SU-DHL-6 (cell line): ENCODE data around the gene SANBR.
A peak's percentile ranks its signal among the peaks of the same experiment; 100 is the strongest.

Experiments used
- H2AFZ ChIP-seq: fragments of 200-600 bp; sonication (generic); 2 replicates; pipeline ENCODE4 v1.6.1; 2014; ENCODE audit warnings: low read depth, mild to moderate bottlenecking, moderate library complexity, mixed read lengths, antibody characterized with exemption, low read length; ENCODE audit not compliant: severe bottlenecking
- H3F3A ChIP-seq: fragments of 200-600 bp; shearing (Covaris generic); 2 replicates; pipeline ENCODE4 v1.6.0; 2016; ENCODE audit warnings: antibody characterized with exemption, mild to moderate bottlenecking; ENCODE audit not compliant: insufficient read depth
- H3K27ac ChIP-seq: fragments of 200-600 bp; sonication (generic); 2 replicates; pipeline ENCODE4 v1.5.1; 2016; ENCODE audit warnings: low read depth, mild to moderate bottlenecking, low read length, moderate library complexity, mixed read lengths
- H3K27me3 ChIP-seq: fragments of 200-600 bp; sonication (generic), shearing (Covaris generic); 2 replicates; pipeline ENCODE4 v1.6.0; 2014; ENCODE audit warnings: mild to moderate bottlenecking, low read length
- H3K36me3 ChIP-seq: fragments of 200-600 bp; sonication (generic); 2 replicates; pipeline ENCODE4 v1.6.1; 2014; ENCODE audit warnings: mild to moderate bottlenecking, low read length, mixed read lengths
- H3K4me2 ChIP-seq: fragments of 300-600, 200-600 bp; shearing (Covaris generic), sonication (generic); 2 replicates; pipeline ENCODE4 v1.6.0; 2014; ENCODE audit warnings: low read length, low read depth, mild to moderate bottlenecking; ENCODE audit not compliant: poor library complexity, severe bottlenecking
- H3K4me3 ChIP-seq: fragments of 200-600 bp; sonication (generic); 2 replicates; pipeline ENCODE4 v1.5.1; 2014; ENCODE audit warnings: antibody characterized with exemption, low read length, mild to moderate bottlenecking, mixed read lengths; ENCODE audit not compliant: insufficient read depth, poor library complexity, severe bottlenecking
- H3K79me2 ChIP-seq: fragments of 200-600 bp; sonication (generic); 2 replicates; pipeline ENCODE4 v1.6.1; 2014; ENCODE audit warnings: mild to moderate bottlenecking, low read length, moderate library complexity; ENCODE audit not compliant: insufficient read depth
- H3K9ac ChIP-seq: fragments of 200-600 bp; sonication (generic); 2 replicates; pipeline ENCODE4 v1.7.0; 2014; ENCODE audit warnings: mild to moderate bottlenecking, low read length
- H3K9me2 ChIP-seq: fragments of 200-600 bp; sonication (generic); replicated peaks from 2 replicates; pipeline ENCODE4 v1.6.1; 2014; ENCODE audit warnings: low read length; ENCODE audit not compliant: insufficient read depth
- H3K9me3 ChIP-seq: fragments of 200-600 bp; sonication (generic); 2 replicates; pipeline ENCODE4 v1.6.1; 2014; ENCODE audit warnings: low read length, mixed read lengths; ENCODE audit not compliant: insufficient read depth
- H4K20me1 ChIP-seq: fragments of 200-600 bp; sonication (generic); 2 replicates; pipeline ENCODE4 v1.6.1; 2014; ENCODE audit warnings: low read depth, mild to moderate bottlenecking, antibody characterized with exemption, low read length, moderate library complexity, mixed read lengths
- CTCF ChIP-seq: fragments of 200-600 bp; sonication (generic); IDR thresholded peaks from one replicate; pipeline ENCODE4 v1.5.1; 2017; ENCODE audit warnings: antibody characterized with exemption, mild to moderate bottlenecking, low read length, moderate library complexity; ENCODE audit not compliant: insufficient read depth, poor library complexity, severe bottlenecking
- EZH2phosphoT487 ChIP-seq: fragments of 200-600 bp; sonication (generic), shearing (Covaris generic); conservative IDR thresholded peaks from 2 replicates; pipeline ENCODE4 v1.6.1; 2018; ENCODE audit warnings: mild to moderate bottlenecking, antibody characterized with exemption, low read length, moderate library complexity, mixed read lengths

Gene SANBR

GRCh38 chr2:61017003-61017555 lies 48.6 kb upstream of the SANBR start:
- Histone ChIP-seq H3F3A (peaks cover 14% of the 10 kb centered on the region; the same call in 1 of the 2 replicates), H3K4me3 (peak overlapping the region; percentile 85), H2AFZ (peak overlapping the region; percentile 91), H3K27ac (peak overlapping the region; percentile 89), H3K9me3 (no peaks in the 10 kb centered on the region), H3K4me2 (peak overlapping the region; percentile 98), H3K9me2 (no peaks in the 10 kb centered on the region), H4K20me1 (0 out of 2 replicates have a peak, but pooled peaks cover 4% of the 10 kb centered on the region), H3K27me3 (no peaks in the 10 kb centered on the region), H3K9ac (peak overlapping the region; percentile 83), H3K36me3 (no peaks in the 10 kb centered on the region), H3K79me2 (peaks cover 51% of the 10 kb centered on the region)
- no peak for TF ChIP-seq CTCF
- TF ChIP-seq EZH2phosphoT487: no peak

GRCh38 chr2:61017556-61018317 lies 47.9 kb upstream of the SANBR start, which contains the start of the genes PEX13 and PUS10:
Gene PEX13 (plus strand): TSS chr2:61017720. CDS start chr2:61017760, 40 bp downstream.
Gene PUS10 (minus strand): TSS chr2:61018255. CDS start chr2:61011890, 6,365 bp downstream.
- Histone ChIP-seq H3F3A (peaks cover 14% of the 10 kb centered on the region; the same call in 1 of the 2 replicates), H3K9me2 (no peaks in the 10 kb centered on the region)

GRCh38 chr2:61018318-61018755 lies 47.3 kb upstream of the SANBR start:
- H4K20me1 ChIP-seq: 0 out of 2 replicates have a peak, but pooled peaks cover 4% of the 10 kb centered on the region
- no peaks in the 10 kb centered on the region for H3K27me3 ChIP-seq
- H3K79me2 ChIP-seq: peaks cover 63% of the 10 kb centered on the region
- H3K9me3 ChIP-seq: no peaks in the 10 kb centered on the region
- no peak for TF ChIP-seq EZH2phosphoT487
- no peak for TF ChIP-seq CTCF
- no peaks in the 10 kb centered on the region; the same call in 1 of the 2 replicates for H3K36me3 ChIP-seq
- H3K4me2 ChIP-seq: peak overlapping the region; percentile 98
- H3F3A ChIP-seq: peaks cover 14% of the 10 kb centered on the region; the same call in 1 of the 2 replicates
- peak overlapping the region; percentile 83 for H3K9ac ChIP-seq
- peak overlapping the region; percentile 89 for H3K27ac ChIP-seq
- no peaks in the 10 kb centered on the region for H3K9me2 ChIP-seq
- peak overlapping the region; percentile 91 for H2AFZ ChIP-seq
- H3K4me3 ChIP-seq: peak overlapping the region; percentile 85

More at GRCh38 chr2:61017556-61018317, 47.9 kb upstream of the SANBR start, which contains the start of the genes PEX13 and PUS10:
- Histone ChIP-seq H3K27ac (peak within 1 kb of the TSS; percentile 89), H3K4me2 (peak within 1 kb of the TSS; percentile 98), H3K9ac (peak within 1 kb of the TSS; percentile 83), H3K9me3 (no peaks in the 10 kb centered on the region), H3K27me3 (no peaks in the 10 kb centered on the region), H2AFZ (peak within 1 kb of the TSS; percentile 91), H3K36me3 (no peaks in the 10 kb centered on the region; the same call in 1 of the 2 replicates), H4K20me1 (0 out of 2 replicates have a peak, but pooled peaks cover 4% of the 10 kb centered on the region), H3K79me2 (peaks cover 57% of the 10 kb centered on the region), H3K4me3 (peak within 1 kb of the TSS; percentile 85)
- no peak for TF ChIP-seq EZH2phosphoT487
- no peak for TF ChIP-seq CTCF
